CD4-positive, alpha-beta T cell treated with Interleukin-15 for 1 hour (primary cell): ENCODE results near the gene CCDC14.

Experiments used
- DNase-seq: peaks from one replicate; pipeline ENCODE4 v3.0.0-alpha.2; 2020

The CCDC14 gene

DNA sequence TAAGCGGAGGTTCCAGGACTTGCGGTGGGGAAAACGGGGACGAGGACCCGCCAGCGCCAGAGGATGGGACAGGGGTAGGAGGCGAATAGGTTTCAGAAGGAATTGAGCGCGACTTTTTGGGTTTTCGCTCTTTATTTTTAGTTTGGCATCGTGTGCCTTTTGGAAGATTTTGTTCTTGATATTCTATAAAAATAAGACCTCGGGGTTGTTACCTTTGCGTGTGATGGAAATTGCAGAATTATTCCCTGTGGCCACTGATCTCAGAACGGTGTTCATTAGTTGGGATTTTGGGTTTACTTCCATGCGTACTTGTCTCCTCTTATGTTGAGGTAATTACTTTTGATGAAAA, 453 bp upstream of the CCDC14 start:
- DNase-seq: no peak

DNA sequence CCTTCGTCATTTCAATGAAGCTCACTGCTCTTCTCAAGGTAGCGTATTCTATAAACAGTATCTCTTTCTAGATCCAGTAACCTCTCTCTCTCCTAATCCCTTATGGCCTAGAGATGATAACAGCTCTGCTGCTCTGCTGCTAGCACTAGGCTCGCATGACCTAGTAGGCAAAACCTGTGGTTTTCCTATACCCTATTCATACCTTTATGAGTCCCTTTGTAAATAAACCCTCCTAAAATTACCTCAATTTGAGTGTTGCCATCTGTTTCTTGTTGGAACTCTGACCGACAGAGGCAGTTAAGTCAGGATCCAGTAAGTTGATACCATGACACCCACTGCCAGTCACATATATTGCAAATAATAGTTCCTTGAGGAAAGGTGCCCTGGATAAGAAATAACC, 7.3 kb downstream of the CCDC14 start:
- DNase-seq: no peak

DNA sequence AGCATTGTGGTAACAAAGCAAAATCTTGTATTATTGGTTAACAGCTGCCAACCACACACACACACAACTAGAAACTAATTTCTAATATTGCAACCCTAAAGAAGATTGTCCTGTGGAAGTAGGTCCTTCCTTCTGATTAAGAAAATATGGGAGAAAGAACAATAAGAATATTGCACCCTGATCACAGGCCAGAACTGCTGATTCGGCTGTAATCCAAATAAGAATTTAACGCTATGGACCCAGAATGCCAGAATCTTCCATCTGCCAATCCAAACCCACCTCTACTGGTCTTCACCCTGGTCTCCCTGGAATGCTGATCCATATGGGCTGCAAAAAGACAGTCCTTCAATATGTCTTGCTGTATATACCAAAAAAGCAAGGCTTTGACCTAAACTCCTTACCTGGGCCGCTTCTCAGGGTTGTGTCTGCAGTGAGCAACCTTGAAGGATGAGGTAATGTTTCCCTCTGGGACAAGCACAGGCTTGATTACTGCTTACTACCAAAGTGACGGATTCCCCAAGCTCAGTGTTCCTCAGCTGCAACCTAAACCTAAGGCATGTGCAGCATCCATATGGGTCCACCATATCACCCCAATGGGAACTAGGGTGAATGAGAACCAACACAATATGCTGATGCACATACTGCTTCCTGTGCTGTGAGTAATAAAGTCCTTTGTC, 8.0 kb downstream of the CCDC14 start:
- DNase-seq: no peak

DNA sequence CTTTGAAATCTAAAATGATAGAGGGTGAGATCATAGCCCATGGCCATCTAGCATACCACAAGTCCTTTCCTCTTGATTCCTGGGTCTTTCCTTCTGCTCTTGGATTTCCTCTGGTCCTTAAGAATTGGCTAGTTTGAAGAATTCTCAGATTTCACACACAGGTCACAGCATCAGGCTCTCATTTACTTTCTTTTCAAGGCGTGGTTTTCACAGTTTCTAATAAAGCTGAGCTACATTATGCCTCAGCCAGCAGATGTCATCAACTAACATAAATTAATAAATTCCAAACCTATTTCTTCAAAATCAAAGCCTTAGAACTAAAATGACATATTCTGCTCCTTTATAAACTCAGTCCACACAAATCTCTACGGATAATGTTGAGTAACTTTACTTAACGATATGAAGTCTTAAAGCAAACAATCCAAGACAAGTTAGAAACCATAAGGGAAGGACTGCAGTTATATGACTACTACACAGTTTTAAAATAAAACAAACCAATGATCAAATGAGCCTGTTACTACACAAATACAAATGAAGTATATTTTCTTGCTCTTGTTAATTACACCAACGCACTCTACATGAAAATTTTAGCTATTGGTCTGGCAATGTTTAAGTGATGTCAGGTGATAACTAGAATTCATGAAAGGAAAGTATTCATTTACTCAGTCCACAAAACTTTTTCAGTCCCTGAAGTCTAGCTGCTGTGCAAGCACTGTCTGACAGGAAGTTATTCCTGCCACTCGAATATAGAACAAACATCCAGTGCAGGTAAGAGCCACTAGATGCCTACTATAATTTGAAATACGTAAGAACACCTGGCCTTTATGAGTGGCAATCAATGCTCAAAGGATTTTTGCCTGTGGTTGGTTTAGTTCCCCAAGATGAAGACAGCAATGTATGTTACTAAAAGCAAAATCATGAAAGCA, 9.2 kb downstream of the CCDC14 start:
- no peak for DNase-seq

DNA sequence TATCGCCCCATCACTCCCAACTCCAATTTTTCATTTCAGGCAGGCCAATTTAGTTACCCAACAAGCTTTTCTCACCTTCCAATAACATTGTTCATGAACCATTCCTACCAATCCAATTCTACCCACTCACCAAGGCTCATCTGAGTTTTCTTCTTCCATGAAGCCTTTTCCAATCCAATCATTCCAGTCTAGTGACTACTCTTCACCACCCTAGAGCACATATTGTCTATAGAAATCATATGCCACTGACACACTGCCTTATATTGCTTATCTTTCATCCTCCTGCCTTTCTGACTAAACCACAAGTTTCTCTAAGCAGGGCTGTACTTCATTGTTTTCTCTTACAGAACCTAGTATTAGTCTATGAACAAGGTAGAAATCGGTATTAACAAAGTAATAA, 11.4 kb downstream of the CCDC14 start:
- no peak for DNase-seq

DNA sequence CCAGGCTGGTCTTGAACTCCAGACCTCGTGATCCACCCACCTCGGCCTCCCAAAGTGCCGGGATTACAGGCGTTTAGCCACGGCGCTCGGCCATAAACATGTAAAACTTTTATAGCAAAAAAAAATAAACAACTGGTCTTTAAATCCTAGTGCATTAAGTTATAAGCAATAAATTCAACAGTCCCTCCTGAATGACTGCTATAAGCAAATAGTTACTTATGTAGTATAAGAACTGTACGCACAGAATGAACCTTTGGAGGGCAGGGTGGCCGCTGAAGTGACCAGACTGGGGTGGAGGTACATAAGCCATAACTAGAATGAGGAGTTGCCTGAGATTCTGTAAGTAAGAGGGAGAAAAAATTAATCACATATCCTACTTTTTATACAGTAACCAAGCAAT, 12.6 kb downstream of the CCDC14 start:
- DNase-seq: no peak

DNA sequence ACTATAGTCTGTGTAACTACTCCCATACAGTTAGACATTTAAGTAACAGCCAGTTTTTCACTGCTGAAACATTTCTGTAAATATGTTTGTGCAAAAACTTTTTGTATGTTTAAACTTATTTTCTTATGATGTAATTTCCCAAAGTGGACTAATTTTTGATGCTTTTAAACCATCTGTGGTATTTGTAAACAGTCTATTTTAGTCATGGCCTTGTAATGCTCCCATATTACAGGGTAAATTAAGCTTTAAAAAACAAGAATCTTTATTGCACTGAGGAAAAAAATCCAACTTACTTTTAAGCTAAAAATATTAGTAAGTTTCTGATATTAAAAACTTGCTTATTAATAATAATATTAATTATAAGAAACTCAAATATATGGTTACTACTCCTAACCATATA, 13.5 kb downstream of the CCDC14 start:
- DNase-seq: no peak

DNA sequence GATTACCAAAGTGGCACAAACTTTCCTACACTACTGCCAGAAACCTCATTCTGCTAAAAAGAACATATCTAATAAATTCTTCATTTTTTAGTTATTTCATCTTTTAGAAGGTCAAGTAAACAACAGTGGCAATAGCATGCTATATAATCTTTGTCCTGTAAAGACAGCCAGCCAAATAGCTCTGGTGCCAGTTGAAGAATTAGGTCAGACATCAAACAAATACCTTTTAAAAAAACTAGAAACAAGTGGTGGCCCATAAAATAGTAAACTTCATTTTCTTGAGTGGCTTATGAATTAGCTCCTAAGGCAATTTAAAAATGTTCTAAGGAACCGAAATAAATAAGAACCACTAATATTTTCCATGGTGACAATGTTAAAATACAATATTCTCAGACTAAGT, 19.5 kb downstream of the CCDC14 start:
- no peak for DNase-seq

DNA sequence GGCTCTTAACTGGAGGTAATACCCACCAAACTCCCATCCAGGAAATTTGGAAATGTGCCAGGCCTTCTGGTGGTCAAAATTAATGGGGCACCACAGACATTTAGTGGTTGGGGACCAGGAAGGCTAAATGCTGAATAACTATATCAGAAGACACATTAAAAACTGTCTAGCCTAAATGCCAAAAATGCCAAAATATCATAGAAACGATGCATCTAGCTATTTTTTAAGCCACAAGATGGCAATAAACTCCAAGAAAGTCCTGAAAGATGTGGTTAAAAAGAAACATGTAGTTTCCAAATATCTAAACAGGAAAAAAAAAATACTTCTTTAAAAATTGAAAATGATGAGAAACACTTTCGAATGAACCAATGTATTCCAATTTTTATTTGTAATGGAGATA, 19.9 kb downstream of the CCDC14 start:
- no peak for DNase-seq

DNA sequence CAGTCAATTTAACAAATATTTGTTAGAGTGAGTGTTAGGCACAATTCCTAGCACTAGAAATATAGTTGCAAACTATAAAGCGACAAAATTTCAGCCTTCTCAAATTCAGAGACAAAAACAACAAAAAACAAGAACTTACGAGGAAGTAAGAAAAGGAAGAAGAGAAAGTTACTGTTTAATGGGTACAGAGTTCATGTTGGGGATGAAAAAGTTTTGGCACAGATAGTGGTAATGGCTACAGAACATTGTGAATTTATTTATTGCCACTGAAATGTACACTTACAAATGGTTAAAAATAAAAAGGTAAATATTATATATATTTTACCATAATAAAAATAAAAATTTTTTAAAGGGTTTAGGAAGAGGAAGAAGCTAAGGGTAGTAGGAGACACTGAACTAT, 21.3 kb downstream of the CCDC14 start:
- DNase-seq: no peak

DNA sequence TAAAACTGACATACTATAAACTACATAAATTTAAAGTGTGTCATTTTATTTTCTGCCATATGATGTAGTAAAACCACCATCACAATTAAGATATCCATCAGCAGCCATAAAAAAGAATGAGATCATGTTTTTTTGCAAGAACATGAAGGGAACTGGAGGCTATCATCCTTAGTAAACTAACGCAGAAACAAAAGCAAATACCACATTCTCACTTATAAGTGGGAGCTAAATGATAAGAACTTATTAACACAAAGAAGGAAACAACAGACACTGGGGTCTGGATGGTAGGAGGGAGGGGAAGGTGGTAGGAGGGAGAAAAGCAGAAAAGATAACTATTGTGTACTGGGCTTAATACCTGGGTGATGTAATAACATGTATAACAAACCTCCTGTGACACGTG, 24.6 kb downstream of the CCDC14 start:
- no peak for DNase-seq

DNA sequence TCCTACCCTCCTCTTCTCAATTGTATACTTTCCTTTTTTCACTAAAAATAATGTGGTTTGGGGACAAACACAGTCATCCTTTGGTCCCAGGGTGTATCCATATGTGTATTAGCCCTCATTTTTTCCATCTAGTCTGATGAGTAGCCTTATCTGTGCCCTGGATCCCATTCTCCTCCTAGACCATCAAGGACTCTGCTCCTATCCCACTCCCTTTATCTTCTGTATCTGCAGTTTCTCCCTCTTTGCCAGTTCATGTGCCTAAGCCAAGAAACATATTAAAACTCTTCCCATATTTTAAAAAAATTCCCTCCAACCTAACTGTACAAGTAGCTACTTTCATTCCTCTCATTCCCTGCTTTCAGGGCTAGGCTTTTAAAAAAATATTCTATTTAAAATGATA, 25.2 kb downstream of the CCDC14 start:
- DNase-seq: no peak

DNA sequence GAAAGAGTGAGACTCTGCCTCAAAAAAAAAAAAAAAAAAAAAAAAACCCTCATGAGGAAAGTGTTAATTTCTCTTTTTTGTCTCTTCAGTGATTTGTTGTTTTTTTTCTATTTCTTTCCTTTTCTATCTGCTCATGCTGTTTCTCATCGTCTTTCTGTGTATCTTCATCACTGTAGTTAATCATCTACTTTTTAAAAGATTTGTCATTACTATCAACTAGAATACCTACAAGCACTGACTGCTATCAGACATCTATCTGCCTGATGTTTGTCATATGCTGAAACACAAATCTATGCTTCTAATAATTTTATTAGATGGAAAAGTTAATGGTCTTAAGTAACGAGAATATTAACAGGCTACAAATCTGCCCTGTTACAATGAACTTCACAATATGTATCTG, 26.8 kb downstream of the CCDC14 start:
- DNase-seq: no peak

DNA sequence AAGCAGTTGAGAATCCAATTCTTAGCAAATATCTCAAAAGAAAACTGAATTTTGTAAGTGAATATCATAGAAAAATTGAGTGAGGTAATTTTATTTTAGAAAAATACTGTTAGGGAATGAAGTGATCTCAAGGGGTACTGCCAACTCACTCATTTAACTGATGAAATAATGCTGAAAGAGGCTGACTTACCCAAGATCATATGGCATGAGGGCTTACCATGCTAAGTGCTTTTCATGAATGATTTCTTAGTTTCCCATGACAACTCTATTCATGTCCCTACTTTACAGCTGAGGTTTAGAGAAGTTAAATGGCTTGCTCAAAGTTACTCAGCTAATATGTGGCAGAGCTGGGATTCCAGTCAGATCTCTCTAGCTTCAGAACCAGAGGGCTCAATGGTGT, 30.6 kb downstream of the CCDC14 start:
- DNase-seq: no peak

DNA sequence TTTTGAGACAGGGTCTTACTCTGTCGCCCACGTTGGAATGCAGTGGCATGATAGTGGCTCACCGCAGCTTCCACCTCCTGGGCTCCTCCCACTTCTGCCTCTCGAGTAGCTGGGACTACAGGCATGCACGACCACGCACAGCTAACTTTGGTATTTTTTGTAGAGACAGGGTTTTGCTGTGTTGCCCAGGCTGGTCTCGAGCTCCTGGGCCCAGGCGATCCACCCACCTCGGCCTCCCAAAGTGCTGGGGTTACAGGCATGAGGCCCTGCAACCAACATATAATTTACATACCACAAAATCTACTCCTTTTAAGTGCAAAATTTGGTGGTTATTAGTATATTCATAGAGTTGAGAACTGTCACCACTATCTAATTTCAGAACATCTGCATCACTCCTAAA, 31.7 kb downstream of the CCDC14 start:
- DNase-seq: no peak

DNA sequence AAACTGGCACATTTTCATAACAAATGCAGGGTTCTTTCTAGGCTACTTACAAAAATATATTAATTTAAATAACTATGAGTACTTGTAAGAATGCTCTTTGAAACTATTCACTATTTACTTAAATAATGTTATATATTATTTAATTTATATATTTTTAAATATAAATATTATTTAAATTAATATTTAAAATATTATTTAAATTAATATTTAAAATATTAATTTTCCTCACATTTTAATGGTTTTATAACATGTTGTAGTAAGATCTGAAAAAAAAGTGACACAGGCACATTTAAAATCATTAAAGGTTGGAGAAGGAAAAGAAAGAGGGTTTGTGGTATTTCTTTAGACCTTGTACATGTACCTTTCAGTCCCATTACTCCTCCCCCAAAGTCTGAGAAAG, 34.6 kb downstream of the CCDC14 start:
- no peak for DNase-seq

DNA sequence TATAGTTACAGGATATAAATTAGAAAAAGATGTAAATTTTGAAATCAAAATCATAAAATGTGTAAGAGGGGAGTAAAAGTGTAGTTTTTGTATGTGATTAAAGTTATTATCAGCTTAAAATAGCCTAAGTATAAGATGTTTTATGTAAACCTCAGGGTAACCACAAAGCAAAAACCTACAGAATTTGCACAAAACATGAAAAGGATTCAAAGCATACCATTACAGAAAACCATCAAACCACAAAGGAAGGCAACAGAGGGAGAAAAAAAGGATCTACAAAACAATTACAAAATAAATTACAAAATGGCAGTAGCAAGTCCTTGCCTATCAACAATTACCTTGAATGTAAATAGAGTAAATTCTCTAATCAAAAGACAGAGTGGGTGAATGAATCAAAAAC, 40.2 kb downstream of the CCDC14 start:
- DNase-seq: no peak

DNA sequence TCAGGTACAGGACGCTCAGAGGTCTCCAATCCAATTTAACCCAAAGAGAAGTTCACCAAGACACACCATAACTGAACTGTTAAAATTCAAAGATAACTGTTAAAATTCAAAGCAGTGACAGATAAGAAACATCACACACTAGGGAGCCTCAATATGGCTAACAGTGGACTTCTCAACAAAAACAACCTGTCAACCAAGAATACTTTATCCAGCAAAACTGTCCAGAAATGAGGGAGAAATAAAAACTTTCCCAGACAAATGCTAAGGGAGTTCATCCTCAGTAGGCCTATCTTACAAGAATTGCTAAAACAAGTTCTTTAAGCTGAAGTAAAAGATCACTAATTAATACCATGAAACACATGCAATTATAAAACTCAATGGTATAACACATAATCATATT, 40.6 kb downstream of the CCDC14 start:
- no peak for DNase-seq

DNA sequence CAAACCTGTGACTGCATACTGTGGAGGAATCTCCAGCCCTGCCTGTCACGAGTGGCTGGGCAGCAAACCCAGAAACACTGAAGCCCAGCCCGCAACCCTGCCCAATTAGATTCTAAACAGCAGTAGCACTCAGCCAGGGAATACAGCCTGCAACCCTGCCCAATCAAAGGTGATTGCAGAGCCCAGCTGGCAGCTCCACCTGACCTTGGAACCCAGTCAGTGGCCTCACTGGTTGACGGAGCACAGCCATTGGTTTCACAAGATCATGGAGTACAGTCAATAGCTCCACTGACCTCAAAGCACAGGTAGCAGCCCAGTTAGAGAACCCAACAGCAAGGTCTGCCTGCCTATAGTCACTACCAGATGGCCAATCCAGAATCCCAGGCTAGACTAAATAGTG, 41.7 kb downstream of the CCDC14 start:
- DNase-seq: no peak

DNA sequence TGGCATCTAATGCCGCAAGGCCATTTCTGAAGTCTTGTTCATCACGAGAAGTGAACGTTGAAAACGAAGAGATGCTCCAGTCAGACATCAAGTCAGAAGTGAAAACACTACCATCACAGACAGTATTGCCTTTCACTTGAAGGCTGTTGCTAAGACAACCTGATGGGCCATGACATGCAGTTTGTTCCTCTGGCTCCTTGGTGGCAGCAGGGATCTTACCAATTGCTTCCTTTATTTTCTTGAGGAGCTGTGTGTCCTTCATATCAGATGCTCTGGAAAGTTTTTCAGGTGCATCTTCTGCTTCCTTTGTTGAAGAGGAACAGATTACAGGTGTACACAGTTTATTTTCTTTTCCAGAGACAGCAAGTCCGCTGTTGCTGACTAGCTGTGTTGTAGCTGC, 46.2 kb downstream of the CCDC14 start:
- no peak for DNase-seq

DNA sequence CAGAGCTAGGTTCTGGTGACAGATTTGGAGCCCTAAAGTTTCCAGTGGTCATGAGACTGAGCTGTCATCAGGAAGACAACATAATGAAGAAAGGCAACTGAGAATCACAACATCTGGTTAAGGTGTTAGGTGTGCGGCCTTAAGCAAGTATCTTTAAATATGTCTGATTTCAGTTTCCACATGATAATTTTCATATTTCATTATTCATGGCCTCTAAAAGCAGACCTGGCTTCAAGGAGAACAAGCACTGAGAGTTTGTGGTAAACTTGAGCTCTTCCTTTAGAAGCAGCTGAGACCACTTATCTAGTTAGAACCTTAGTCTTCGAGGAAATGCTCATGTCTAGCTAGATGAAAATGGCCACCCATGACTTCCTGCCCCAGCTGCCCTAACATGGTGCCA, 51.2 kb downstream of the CCDC14 start:
- DNase-seq: no peak

DNA sequence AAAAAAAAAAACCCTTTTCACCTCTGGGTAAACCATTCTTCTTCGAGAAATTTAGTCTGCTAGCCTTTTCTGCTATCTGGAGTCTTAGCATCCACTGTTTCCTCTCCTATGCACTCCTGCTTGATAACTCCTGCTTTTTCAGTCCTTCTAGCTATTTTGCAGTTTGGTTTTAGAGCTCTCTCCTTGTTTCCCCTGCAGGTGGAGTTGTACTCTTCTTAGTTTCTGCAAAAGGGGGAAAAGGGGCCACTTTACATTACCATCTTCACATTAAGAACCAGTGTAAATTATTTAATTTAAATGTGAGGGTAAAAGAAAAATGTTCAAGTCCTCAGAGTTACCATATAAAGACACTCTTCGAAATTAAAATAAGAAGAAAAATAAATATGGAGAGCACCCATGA, 53.3 kb downstream of the CCDC14 start:
- DNase-seq: no peak

DNA sequence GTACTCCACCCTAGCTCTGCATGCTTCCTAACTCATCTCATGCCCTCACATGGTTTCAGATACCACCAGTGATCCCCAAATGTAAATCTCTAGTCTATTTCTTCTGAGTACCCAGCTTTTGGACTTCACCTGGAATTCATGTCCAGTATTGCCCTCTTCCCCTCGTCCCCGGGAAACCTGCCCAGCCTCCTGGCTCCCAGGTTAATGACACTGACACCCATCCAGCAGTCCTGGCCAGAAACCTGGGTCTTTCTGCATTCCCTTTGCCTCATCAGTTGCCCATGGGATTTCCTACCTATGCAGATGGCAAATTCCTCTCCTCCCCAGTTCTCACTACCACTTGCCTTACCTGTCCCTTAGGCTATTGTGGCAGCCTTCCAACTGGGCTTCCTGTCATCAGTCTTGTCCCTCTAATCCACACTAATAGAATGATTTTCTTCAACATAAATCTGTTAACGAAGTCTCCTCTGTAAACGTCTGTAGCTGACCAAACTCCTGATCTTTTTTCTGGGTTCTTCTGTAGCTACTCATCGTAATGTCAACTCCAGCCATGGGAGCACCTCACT, 61.6 kb downstream of the CCDC14 start:
- no peak for DNase-seq

DNA sequence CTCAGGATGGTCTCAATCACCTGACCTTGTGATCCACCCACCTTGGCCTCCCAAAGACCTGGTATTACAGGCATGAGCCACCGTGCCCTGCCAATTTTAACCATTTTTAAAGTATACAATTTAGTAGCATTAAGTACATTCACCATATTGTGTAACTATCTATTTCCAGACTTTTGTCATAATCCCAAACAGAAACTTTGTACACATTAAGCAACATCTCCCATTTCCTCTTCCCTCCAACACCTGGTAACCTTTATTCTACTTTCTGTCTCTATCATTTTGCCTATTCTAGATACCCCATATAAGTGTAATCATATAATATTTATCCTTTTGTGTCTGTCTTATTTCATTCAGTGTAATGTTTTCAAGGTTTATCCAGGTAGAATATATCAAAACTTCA, 68.0 kb downstream of the CCDC14 start:
- no peak for DNase-seq

DNA sequence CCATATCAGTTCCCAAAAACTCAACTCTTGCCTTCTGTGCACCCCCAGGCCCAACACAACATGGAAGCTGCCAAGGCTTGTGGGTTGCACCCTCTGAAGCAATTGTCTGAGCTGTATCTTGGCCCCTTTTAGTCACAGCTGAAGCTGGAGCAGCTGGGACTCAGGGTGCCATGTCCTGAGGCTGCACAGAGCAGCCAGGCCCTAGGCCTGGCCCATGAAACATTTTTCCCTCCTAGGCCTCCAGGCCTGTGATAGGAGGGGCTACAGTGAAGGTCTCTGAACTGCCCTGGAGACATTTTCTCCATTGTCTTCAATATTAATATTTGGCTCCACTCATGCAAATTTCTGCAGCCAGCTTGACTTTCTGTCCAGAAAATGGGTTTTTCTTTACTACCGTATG, 68.8 kb downstream of the CCDC14 start:
- DNase-seq: no peak
